HG02884 (cell line): Measurements from ENCODE around the gene ATG9B.
"Not testable (repeated sequence)": the region's sequence is repeated elsewhere in the genome, so short reads cannot be mapped to it uniquely, and the experiment has no call there.

Experiments used
- ATAC-seq: cut with Tn5 transposase; IDR thresholded peaks from one replicate; pipeline ENCODE4 v1.9.1; 2021; ENCODE audit warnings: mild to moderate bottlenecking, moderate library complexity; ENCODE audit not compliant: unreplicated experiment

Gene ATG9B

DNA sequence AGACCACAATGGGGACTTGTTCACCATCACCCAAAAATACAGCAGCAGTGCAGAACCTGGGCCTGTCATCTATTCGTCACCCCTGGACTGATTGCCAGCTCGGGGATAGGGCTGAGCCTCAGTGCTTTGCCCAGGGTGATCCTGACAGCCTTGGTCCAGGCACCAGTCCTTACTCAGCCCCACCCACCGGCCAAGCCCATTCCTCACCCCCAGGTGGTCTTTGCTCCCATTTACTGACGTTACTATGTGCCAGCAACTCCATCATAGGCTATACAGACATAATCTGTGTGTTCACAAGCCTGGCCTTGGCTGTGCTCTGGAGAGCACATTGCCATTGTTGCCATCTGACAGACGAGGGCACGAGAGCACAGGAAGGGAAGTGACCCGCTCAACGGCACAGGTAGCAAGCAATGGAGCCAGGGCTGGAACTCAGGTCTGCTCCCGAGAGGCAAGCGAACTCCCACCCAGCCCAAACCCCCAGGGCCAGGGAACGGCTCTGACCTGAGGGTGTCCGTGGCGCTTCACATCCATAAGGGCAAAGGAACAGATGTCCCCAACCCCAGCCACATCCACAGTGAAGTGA lies 6.8 kb downstream of the ATG9B start:
- ATAC-seq, result no peak

DNA sequence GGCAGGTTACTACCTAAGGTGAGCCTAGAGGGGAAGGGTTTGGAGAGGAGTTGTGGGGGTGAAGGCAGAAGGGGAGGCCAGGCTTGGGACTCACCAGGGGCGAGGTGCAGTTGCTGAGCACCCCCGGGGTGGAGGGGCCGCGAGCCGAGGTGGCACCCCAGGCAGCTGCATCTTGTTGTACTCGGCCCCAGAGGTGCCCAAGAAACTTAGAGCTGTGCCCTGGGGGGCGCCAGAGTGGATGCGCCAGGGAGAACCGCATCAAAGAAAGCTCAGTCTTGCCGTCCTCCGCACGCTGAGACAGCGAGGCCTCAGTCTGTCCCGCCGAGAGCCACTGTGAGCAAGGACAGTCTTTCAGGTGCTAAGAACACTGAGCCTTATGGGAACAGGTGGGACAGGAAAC lies 7.4 kb downstream of the ATG9B start:
- no peak for ATAC-seq

DNA sequence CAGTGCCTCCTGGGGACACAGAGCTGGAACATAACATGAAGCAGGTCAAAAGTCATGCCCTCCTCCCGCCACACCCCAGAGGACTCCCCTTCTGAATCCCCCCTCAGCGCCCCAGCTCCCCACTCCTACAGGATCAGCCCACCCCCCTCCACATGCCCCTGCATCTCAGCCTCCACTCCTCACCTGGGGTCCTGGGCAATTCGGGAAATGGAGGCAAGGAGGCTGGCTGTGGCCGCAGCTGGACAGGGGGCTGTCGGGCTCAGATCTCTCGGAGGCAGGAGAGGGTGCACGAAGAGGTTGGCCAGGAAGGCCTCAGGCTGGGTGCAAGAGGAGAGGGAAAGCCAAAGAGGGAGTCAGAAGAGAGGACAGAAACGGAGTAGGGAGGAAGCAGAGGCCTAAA lies 7.8 kb downstream of the ATG9B start:
- ATAC-seq, result no peak

DNA sequence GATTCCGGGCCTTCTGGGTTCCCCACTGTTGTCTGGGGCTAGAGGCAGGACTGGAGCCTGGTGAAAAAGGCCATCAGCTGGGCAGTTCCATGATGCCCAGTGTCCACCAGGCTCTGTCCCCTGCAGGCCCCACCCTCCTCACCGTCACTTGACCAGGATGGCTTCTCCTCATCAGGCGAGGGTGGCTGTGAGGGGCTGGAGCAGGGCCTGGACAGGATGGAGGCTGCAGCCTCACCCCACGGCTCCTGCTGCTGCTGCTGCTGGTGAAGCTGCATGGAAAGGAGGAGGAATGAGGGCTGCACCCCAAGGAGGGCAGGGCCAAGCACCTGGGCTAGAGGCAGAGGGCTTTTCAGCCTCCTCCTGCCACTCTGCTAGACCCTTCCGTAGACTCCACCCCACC lies 8.3 kb downstream of the ATG9B start:
- ATAC-seq, result no peak

DNA sequence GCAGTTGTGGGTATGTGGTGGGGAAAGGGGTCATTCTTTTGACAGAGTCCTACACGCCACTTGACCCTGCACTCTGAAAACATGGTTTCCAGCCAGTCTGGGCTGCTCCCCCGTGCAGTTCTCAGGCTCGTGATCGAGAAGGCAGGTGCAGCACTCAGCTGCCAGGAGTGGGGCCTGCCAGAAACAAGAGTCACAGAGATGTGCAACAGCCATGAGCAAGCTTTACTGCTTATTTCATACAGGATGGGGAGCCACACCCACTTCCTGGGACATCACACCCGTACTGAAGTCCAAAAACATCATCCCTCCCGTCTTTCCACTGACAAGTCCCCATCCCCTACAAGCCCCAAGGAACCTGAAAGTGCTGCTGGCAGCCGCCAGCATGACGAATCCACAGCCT lies 9.3 kb downstream of the ATG9B start:
- no peak for ATAC-seq

DNA sequence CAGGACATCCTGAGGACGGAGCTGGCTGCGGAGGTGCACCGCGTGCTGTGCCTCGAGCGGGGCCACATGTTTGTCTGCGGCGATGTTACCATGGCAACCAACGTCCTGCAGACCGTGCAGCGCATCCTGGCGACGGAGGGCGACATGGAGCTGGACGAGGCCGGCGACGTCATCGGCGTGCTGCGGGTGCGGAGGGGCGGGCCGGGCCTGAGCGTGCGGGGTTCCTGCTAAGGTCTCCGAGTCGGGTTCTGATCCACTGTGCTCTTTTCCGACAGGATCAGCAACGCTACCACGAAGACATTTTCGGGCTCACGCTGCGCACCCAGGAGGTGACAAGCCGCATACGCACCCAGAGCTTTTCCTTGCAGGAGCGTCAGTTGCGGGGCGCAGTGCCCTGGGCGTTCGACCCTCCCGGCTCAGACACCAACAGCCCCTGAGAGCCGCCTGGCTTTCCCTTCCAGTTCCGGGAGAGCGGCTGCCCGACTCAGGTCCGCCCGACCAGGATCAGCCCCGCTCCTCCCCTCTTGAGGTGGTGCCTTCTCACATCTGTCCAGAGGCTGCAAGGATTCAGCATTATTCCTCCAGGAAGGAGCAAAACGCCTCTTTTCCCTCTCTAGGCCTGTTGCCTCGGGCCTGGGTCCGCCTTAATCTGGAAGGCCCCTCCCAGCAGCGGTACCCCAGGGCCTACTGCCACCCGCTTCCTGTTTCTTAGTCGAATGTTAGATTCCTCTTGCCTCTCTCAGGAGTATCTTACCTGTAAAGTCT lies 10.4 kb downstream of the ATG9B start:
- ATAC-seq, result peak; percentile 40

DNA sequence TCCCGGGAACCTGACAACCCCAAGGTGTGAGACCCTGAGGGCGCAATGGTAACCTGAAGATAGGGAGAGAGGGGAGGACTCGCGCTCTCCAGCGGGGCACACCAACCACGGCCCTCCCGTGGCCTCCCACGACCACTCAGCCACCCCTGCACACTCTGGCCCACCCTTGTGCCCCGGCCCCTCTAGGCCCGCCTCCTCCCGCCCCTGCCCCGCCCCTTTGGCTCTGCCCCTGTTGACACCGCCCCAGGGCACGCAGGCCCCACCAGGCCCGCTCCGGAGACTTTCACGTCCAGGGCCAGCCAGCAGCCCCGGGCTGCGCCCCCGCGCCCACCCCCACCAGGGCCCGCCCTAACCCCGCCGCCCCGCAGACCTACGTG lies 10.9 kb downstream of the ATG9B start:
- ATAC-seq, result no peak

DNA sequence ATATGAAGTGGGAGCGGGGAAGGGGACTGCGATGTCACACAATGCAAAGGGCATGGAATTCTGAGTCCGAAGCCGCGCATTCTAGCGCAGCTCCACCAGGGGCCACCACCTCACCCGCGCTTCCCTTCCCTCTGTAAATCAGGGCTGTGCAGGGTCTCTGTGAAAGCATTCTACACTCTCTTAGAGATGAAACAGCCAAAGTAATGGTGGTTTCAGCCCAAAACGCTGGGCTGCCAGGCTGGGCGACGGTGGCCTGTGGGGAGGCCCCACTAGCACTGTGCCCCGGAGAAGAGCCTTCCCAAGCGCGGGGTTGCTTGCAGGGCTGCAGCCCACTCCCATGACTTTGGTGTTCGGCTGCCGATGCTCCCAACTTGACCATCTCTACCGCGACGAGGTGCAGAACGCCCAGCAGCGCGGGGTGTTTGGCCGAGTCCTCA lies 11.4 kb downstream of the ATG9B start:
- ATAC-seq, result no peak

DNA sequence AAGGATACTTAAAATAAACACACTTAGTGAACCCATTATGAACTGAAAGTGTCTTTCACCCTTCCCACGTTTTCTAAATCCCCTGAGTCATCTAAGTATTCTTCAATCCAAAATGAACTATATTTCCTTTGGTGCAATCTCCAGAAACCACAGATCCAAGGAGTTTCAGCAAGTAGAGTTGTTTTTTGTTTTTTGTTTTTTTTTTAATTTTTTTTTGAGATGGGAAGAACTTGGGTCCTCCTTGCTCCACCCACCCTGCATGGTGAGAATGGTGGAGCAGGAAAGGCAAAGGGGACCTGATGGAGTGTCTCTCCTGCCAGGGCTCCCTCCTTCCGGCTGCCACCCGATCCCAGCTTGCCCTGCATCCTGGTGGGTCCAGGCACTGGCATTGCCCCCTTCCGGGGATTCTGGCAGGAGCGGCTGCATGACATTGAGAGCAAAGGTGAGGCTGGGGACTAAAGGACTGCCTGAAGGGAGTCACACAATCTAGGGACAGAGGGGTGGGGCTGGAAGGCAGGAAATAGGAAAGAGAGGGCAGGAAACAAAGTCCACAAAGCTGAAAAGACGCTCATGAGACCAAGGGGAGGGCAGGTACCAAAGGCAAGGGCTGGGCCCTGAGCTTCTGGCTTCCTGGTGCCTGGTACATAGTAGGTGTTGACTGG lies 12.1 kb downstream of the ATG9B start:
- ATAC-seq, result no peak

DNA sequence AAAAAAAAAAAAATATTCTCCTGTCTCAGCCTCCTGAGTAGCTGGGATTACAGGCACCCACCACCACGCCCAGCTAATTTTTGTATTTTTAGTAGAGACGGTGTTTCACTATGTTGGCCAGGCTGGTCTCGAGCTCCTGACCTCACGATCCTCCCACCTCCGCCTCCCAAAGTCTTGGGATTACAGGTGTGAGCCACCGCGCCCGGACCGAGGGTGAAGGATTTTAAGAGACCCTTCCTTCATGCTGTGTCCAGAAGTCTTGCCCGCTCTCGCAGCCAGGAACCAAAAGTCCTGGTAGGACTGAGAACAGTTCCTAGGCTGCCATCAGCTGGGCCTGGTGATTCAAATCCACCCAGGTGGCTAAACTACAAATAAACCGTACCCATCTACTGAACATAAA lies 12.7 kb downstream of the ATG9B start:
- not testable (repeated sequence) for ATAC-seq

DNA sequence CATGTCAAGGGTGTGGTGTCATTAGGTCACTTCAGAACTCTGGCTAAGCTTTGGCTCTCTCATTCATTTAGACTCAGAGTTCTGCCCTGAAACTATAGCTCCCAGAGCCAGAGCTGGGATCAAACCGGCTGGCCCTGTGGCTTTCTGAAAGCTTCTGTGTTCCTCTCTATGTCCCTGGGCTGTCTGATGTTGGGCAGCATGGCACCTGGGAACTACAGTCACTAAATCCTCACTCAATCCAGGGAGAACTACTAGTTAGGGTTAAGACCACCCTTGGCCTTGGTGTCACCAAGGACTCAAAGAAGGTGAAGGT lies 13.2 kb downstream of the ATG9B start:
- ATAC-seq, result no peak

DNA sequence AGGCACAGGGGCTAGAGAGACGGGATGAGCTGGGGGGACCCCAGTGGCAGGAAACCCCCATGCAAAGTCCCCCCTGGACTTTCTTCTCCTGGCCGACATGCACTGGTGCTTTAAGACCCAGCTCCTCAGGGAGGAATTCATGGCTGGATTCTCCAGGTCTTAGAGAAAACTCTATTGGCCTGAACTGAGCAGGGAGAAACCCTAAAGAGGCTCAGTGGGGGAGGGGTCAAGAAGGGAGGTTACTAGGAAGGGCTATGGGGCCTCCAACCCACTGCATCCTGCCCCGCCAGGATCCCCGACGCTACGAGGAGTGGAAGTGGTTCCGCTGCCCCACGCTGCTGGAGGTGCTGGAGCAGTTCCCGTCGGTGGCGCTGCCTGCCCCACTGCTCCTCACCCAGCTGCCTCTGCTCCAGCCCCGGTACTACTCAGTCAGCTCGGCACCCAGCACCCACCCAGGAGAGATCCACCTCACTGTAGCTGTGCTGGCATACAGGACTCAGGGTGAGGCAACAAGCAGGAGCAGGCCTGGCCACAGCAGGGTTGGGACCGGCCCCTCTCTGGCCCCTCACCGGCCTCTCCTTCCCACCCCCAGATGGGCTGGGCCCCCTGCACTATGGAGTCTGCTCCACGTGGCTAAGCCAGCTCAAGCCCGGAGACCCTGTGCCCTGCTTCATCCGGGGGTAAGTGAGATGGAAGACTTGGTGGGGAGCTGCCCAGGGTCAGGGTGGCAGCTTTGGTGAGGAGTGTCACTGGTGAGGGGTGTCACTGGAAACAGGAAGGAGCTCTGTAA lies 13.8 kb downstream of the ATG9B start:
- ATAC-seq, result no peak

DNA sequence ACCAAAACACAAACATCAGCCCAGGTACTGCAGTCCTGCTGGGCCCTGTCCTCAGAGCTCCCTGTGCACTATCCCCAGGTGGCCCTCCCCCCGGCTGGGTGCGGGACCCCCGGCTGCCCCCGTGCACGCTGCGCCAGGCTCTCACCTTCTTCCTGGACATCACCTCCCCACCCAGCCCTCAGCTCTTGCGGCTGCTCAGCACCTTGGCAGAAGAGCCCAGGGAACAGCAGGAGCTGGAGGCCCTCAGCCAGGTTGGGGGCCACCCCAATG lies 14.3 kb downstream of the ATG9B start:
- no peak for ATAC-seq

DNA sequence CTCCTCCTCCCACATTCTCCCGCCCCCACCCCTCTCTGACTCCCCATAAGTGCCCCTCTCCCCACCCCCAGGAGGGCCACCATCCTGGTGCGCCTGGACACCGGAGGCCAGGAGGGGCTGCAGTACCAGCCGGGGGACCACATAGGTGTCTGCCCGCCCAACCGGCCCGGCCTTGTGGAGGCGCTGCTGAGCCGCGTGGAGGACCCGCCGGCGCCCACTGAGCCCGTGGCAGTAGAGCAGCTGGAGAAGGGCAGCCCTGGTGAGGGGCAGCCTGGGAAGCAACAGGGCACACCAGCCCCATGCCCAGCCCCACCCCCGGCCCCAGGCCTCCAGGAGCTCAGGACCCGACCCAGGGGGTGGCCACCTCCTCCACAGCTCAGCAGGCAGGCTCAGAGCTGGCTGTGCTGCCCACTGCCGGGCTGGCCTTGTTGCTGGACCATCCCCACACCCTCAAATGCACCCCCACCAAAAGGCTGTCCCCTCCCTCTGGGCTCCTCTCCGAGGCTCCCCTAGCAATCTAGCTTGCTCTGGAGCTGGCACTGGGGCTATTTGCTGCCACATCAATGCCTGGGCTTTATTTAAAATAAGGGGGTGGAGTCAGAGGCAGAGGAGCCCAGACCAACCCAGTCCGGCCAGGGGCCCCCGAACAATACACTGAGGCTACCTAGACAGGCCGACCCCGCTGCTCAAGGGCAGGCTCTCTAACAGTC lies 14.8 kb downstream of the ATG9B start:
- ATAC-seq, result no peak

DNA sequence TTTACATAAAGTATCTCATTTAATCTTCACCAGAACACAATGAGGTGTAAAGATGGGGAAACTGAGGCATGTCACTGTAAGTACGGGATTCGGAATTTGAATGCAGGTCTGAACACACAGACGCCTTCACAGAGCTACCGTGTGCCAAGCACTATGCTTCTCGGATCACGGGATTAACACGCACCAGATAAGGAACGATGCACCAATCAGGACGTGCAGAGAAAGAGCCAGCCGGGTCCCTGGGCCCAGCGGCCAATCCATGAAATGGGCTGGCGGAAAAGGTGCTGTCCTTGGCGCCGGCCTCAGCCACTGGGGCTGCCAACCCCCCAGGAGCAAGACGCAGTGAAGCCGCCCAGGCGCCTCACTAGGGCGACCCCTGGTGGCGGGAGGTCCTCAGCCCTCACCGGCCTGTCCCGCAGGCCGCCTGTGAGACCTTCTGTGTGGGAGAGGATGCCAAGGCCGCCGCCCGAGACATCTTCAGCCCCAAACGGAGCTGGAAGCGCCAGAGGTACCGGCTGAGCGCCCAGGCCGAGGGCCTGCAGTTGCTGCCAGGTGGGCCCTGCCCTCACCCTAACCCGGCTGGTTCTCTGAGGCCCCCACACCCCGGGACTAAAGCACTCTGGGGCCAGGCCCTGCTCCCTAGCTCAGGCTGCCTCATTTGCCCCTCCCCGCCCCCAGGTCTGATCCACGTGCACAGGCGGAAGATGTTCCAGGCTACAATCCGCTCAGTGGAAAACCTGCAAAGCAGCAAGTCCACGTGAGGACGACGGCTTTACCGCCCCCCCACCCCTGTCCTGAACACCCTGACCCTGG lies 15.6 kb downstream of the ATG9B start:
- peak; percentile 90 for ATAC-seq

DNA sequence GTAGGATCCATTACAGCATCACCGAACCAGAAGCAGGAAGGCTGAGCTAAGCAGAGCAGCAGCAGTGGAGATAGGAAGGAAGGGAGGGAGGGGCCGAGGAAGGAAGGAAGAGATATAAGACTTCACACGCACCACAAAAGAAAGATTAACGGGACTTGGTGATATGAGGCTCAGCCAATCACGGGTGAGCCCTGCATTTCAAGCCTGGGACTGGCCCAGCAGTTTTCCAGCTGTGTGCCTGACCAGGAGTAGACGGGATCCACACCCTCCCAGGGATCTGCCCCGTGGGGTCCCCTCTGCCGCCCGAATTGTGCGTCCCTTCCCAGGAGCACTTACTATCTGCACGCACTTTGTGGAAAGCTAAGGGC lies 16.2 kb downstream of the ATG9B start:
- ATAC-seq, result no peak

DNA sequence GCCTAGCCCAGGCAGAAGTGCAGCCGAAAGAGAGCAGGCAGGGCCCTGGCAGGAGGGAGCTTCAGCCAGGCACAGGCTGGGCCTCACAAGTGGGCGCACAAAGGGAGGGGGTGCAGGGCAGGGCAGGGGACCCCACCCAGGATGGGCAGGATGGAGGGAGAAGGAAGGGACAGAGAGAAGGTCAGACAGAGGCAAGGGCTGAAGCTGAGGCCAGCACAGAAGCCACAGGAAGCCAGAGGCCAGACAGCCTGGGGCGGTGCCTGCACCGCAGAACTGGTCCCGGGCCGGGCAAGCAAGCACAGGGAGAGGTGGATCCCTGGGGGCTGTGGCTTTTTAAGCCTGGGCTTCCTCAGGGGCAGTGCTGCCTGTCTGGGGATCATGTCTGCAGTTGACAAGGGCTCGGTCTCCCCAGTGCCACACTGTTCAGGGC lies 16.8 kb downstream of the ATG9B start:
- ATAC-seq, result no peak

DNA sequence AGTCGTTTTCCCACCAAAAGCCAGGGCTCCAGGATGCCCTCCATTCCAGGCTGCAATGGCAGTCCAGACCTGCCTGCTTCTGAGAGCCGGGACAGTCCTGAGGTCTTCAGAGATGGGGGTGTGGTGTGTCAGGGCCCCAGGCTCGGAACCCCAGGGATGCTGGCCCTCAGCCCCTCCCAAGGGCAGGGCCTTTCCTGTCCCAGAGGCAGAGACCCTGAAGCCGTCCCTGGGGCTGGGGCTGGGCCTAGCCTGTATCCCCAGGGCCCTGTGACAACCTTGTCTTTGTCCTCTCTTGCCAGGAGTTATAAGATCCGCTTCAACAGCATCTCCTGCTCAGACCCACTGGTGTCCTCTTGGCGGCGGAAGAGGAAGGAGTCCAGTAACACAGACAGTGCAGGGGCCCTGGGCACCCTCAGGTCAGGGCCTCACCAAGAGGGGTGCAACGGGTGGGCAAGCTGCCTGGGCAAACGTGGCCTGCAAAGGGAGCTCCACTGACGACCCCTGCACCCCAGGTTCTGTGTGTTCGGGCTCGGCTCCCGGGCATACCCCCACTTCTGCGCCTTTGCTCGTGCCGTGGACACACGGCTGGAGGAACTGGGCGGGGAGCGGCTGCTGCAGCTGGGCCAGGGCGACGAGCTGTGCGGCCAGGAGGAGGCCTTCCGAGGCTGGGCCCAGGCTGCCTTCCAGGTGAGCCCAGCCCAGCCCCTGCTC lies 17.5 kb downstream of the ATG9B start:
- no peak for ATAC-seq

DNA sequence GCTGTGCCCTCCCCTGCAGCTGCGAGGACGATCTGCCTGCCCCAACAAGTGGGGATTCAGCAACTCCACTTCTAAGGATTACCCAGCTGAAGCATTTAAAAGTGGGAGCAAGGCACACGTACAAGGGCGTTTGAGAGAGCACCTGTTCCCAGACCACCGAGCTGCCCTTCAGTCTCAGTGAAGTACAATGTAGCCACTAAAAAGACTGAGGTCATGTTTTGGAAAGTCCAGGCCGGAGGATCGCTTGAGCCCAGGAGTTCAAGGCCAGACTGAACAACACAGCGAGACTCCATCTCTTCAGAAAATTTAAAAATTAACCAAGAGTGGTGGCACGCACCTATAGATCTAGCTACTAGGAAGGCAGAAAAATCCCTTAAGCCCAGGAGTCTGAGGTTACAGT lies 18.7 kb downstream of the ATG9B start:
- ATAC-seq, result no peak

DNA sequence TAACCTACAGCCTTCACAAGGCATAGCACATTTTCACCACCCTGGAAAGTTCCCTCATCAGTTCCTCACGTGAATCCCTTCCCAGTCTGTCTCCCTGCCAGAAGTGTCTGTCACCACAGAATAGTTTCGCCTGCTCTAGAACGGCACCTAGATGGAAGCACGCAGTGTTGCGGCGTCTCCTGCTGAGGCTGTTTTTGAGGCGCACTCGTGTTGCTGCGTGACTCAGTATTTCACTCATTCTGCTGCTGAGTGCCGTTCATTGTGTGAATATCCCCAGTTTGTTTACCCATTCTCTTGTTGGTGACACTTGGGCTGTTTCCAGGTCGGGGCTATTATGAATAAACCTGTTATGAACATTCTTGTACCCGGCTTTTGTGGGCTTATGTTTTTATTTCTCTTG lies 20.7 kb downstream of the ATG9B start:
- ATAC-seq, result no peak
